ENCODE data around the gene C21orf58. TPM values are rescaled to one million over a fixed set of nuclear protein-coding genes. Genes with fewer than 3 reads are reported as not detected.

Gene C21orf58
- total RNA-seq, 4 donors from 2014 or later, result 0.13 to 2.8 (median 1.2) TPM

- TF ChIP-seq EP300 (IDR thresholded peaks at IDR 0.05), result no peak
- TF ChIP-seq POLR2A (IDR thresholded peaks at IDR 0.05), result no peak
- TF ChIP-seq, protein P1, sequence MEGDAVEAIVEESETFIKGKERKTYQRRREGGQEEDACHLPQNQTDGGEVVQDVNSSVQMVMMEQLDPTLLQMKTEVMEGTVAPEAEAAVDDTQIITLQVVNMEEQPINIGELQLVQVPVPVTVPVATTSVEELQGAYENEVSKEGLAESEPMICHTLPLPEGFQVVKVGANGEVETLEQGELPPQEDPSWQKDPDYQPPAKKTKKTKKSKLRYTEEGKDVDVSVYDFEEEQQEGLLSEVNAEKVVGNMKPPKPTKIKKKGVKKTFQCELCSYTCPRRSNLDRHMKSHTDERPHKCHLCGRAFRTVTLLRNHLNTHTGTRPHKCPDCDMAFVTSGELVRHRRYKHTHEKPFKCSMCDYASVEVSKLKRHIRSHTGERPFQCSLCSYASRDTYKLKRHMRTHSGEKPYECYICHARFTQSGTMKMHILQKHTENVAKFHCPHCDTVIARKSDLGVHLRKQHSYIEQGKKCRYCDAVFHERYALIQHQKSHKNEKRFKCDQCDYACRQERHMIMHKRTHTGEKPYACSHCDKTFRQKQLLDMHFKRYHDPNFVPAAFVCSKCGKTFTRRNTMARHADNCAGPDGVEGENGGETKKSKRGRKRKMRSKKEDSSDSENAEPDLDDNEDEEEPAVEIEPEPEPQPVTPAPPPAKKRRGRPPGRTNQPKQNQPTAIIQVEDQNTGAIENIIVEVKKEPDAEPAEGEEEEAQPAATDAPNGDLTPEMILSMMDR (IDR thresholded peaks at IDR 0.05), result no peak
- H3K9me3 ChIP-seq, result no peaks in the 10 kb centered on the region
- ATAC-seq, result no peak
- no peak overlapping the region for H3K4me3 ChIP-seq
- peaks cover 0 to 26% of the 10 kb centered on the region in 2 donors for H3K36me3 ChIP-seq
- WGBS, 2 donors (ENCODE audit: low coverage in 1 of 2), result 92 to 100% methylated on average over 1 to 2 of the region's 2 CpGs
- H3K27ac ChIP-seq, result no peak overlapping the region
- H3K4me1 ChIP-seq, result no peaks in the 10 kb centered on the region
- no peaks in the 10 kb centered on the region for H3K27me3 ChIP-seq
Observed at GRCh38 chr21:46308431-46308830, 15.2 kb downstream of the C21orf58 start.

DNA sequence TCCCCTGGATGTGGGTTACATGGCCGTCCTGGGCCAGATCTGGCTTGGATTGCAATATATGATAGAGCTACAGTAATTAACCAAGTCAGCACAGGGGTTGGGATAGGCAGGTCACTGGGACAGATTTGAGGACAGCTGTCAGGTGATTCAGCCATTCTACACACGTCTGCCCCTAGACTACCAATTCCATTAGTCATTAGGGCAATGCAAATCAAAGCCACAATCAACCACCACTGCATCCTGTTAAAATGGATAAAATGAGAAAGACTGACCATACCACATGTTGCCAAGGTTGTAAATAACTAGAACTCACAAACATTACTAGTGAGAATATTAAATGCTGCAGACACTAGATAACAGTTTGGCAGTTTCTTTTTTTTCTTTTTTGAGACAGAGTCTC is 16.0 kb downstream of the C21orf58 start:
- Histone ChIP-seq H3K9me3 (no peaks in the 10 kb centered on the region), H3K4me1 (no peaks in the 10 kb centered on the region), H3K27me3 (no peaks in the 10 kb centered on the region), H3K36me3 (peaks cover 0 to 26% of the 10 kb centered on the region in 2 donors), H3K27ac (no peak overlapping the region), H3K4me3 (no peak overlapping the region)
- WGBS, 2 donors (ENCODE audit: low coverage in 1 of 2), result 57 to 80% methylated on average over 1 of the region's 2 CpGs
- ATAC-seq, result no peak
- no peak for TF ChIP-seq POLR2AphosphoS5 (IDR thresholded peaks at IDR 0.05)

DNA sequence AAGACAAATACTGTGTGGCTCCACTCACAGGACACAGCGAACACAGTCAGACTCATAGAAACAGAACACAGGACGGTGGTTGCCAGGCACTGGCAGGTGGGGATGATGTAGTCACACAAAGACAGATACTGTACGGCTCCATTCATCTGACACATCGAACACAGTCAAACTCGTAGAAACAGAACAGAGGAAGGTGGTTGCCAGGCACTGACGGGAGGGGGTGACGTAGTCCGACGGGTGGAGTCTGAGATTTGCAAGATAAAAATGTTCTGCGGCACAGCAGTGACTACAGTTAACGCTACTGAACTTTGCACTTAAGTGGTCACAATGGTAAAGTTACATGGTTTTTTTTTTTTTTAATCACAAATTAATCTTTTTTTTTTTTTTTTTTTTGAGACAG is 18.7 kb downstream of the C21orf58 start:
- H3K27me3 ChIP-seq, result peaks cover 15% of the 10 kb centered on the region
- H3K4me1 ChIP-seq, result no peaks in the 10 kb centered on the region
- TF ChIP-seq POLR2A (IDR thresholded peaks at IDR 0.05) (no peak), EP300 (IDR thresholded peaks at IDR 0.05) (no peak), POLR2AphosphoS5 (IDR thresholded peaks at IDR 0.05) (no peak)
- TF ChIP-seq, protein P1 (IDR thresholded peaks at IDR 0.05), result no peak
- H3K4me3 ChIP-seq, result no peak overlapping the region
- H3K36me3 ChIP-seq, result peaks cover 0 to 42% of the 10 kb centered on the region in 2 donors
- no peak for ATAC-seq
- no peak overlapping the region for H3K27ac ChIP-seq
- no peaks in the 10 kb centered on the region for H3K9me3 ChIP-seq
- WGBS, 2 donors (ENCODE audit: low coverage in 1 of 2), result 95 to 98% methylated on average over 11 of the region's 11 CpGs

DNA sequence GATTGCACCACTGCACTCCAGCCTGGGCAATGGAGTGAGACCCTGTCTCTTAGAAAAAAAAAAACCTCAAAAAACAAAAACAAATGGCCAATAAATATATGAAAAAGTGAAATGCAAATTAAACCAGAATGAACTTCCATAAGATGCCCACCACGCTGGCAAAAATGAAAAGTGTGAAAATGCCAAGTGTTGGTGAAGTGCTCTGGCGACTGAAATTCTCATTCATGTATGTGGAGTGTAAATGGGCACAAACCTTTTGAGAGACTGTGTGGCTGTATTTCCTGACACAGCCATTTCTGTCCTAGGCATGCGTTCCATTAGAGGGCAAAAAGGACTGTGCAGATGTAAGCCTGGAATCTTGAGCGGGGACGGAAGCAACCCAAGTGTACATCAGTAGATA is 19.2 kb downstream of the C21orf58 start:
- 76 to 90% methylated on average over 4 to 5 of the region's 5 CpGs for WGBS, 2 donors (ENCODE audit: low coverage in 1 of 2)
- Histone ChIP-seq H3K4me1 (no peaks in the 10 kb centered on the region), H3K4me3 (no peak overlapping the region), H3K27me3 (peaks cover 20% of the 10 kb centered on the region), H3K9me3 (no peaks in the 10 kb centered on the region), H3K27ac (no peak overlapping the region), H3K36me3 (peaks cover 0 to 42% of the 10 kb centered on the region in 2 donors)
- TF ChIP-seq POLR2A (IDR thresholded peaks at IDR 0.05) (no peak), EP300 (IDR thresholded peaks at IDR 0.05) (no peak), POLR2AphosphoS5 (IDR thresholded peaks at IDR 0.05) (no peak)
- TF ChIP-seq, protein P1 (IDR thresholded peaks at IDR 0.05), result no peak
- ATAC-seq, result no peak

DNA sequence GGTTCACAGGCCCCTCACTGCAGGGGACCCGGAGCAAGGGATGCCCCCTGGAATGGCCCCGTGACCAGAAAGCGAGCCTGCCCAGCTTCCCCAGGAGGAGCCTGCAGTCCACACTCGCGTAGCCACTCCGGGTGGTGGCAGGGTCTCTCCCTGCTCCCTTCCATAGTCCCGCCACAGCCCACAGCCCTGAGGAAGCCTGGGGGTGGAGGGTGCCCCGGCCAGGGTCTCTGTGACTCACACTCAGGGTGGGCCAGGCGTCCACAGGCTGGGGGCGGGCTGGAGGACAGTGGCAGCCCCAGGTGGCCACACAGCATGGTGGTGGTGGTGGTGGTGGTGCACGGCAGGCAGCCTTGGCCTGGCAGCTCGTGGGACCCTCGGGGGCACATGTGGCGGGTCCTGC is 21.9 kb downstream of the C21orf58 start:
- peaks cover 0 to 44% of the 10 kb centered on the region in 2 donors for H3K36me3 ChIP-seq
- ATAC-seq, result no peak
- WGBS, 2 donors (ENCODE audit: low coverage in 1 of 2), result no CpG with 5 or more reads among the region's 14 CpGs

More for the DNA sequence above, 21.9 kb downstream of the C21orf58 start:
- no peak for TF ChIP-seq EP300 (IDR thresholded peaks at IDR 0.05)
- TF ChIP-seq, protein P1 (IDR thresholded peaks at IDR 0.05), result no peak
- no peak for TF ChIP-seq POLR2AphosphoS5 (IDR thresholded peaks at IDR 0.05)
- TF ChIP-seq POLR2A (IDR thresholded peaks at IDR 0.05), result no peak
- Histone ChIP-seq H3K9me3 (no peaks in the 10 kb centered on the region), H3K27ac (no peak overlapping the region), H3K4me3 (no peak overlapping the region), H3K27me3 (peaks cover 47% of the 10 kb centered on the region), H3K4me1 (peaks cover 0 to 15% (median 9%) of the 10 kb centered on the region in 3 donors)
